ENCODE results near the gene CCDC190.

DNA sequence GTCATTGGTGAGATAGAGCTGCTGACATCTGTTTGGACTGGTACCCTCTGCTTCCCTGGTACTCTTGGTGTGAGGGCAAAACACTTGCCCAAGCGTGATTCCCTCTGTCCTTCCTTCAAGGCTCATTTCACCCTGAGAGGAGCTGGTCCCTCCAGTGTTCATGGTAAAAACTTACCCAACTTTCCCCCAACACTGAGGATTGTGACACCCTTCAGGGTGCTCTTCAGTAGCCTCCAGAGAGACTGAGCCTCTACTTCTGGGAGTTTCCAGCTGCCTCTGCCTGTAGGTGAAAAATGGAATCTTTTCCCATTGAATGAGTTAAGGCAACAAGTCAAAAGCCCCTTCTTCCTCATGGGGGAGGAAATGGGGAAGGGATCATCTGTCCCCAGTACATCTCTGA, 9.6 kb downstream of the CCDC190 start:
- TF ChIP-seq CEBPB (IDR thresholded peaks at IDR 0.05) (no peak), TAF1 (IDR thresholded peaks at IDR 0.05; ENCODE audit: low read depth) (no peak)
